ENCODE results near the gene TEX54. TPM values are rescaled to one million over a fixed set of nuclear protein-coding genes. Genes with fewer than 3 reads are reported as not detected.

TEX54 gene
- total RNA-seq, 1 donor from 2014 or later = not detected

- DNase-seq (ENCODE audit: low spot score in 2 of 2, unreplicated experiment in 2 of 2) = no peak
- TF ChIP-seq CTCF (IDR thresholded peaks at IDR 0.05; ENCODE audit: unreplicated experiment) = no peak
- Mint-ChIP-seq H3K4me1 (no peaks in the 10 kb centered on the region), H3K27ac (no peak overlapping the region), H3K36me3 (peaks cover 48% of the 10 kb centered on the region), H3K4me3 (no peak overlapping the region), H3K9me3 (no peaks in the 10 kb centered on the region), H3K27me3 (ENCODE audit: low read depth) (no peaks in the 10 kb centered on the region)
These were observed 9.0 kb downstream of the TEX54 start for GRCh38 chr11:62823677-62824076.

GRCh38 chr11:62817129-62817528 lies 15.5 kb downstream of the TEX54 start:
- Mint-ChIP-seq H3K4me3 (no peak overlapping the region), H3K9me3 (no peaks in the 10 kb centered on the region), H3K27me3 (ENCODE audit: low read depth) (no peaks in the 10 kb centered on the region), H3K27ac (no peak overlapping the region), H3K36me3 (peaks cover 27% of the 10 kb centered on the region), H3K4me1 (no peaks in the 10 kb centered on the region)
- TF ChIP-seq CTCF (IDR thresholded peaks at IDR 0.05; ENCODE audit: unreplicated experiment) = no peak
- no peak for DNase-seq (ENCODE audit: low spot score in 2 of 2, unreplicated experiment in 2 of 2)

- no peaks in the 10 kb centered on the region for H3K27me3 Mint-ChIP-seq (ENCODE audit: low read depth)
- H3K36me3 Mint-ChIP-seq = peaks cover 26% of the 10 kb centered on the region
- no peak overlapping the region for H3K27ac Mint-ChIP-seq
- H3K4me1 Mint-ChIP-seq = no peaks in the 10 kb centered on the region
- no peaks in the 10 kb centered on the region for H3K9me3 Mint-ChIP-seq
- no peak overlapping the region for H3K4me3 Mint-ChIP-seq
- no peak for DNase-seq (ENCODE audit: low spot score in 2 of 2, unreplicated experiment in 2 of 2)
- TF ChIP-seq CTCF (IDR thresholded peaks at IDR 0.05; ENCODE audit: unreplicated experiment) = no peak
These were observed 16.1 kb downstream of the TEX54 start for GRCh38 chr11:62816557-62816956.

GRCh38 chr11:62811659-62812058 lies 21.0 kb downstream of the TEX54 start:
- Mint-ChIP-seq H3K27me3 (ENCODE audit: low read depth) (no peaks in the 10 kb centered on the region), H3K27ac (no peak overlapping the region), H3K9me3 (no peaks in the 10 kb centered on the region), H3K4me1 (peaks cover 6% of the 10 kb centered on the region), H3K4me3 (no peak overlapping the region), H3K36me3 (peaks cover 14% of the 10 kb centered on the region)
- DNase-seq (ENCODE audit: low spot score in 2 of 2, unreplicated experiment in 2 of 2) = no peak
- no peak for TF ChIP-seq CTCF (IDR thresholded peaks at IDR 0.05; ENCODE audit: unreplicated experiment)

GRCh38 chr11:62810748-62811147 lies 21.9 kb downstream of the TEX54 start:
- Mint-ChIP-seq H3K27ac (no peak overlapping the region), H3K36me3 (peaks cover 14% of the 10 kb centered on the region), H3K9me3 (no peaks in the 10 kb centered on the region), H3K4me1 (peaks cover 13% of the 10 kb centered on the region), H3K27me3 (ENCODE audit: low read depth) (no peaks in the 10 kb centered on the region), H3K4me3 (no peak overlapping the region)
- no peak for DNase-seq (ENCODE audit: low spot score in 2 of 2, unreplicated experiment in 2 of 2)
- TF ChIP-seq CTCF (IDR thresholded peaks at IDR 0.05; ENCODE audit: unreplicated experiment) = no peak

- DNase-seq (ENCODE audit: low spot score in 2 of 2, unreplicated experiment in 2 of 2) = no peak
- no peaks in the 10 kb centered on the region for H3K27me3 Mint-ChIP-seq (ENCODE audit: low read depth)
- peaks cover 26% of the 10 kb centered on the region for H3K4me1 Mint-ChIP-seq
- peak overlapping the region; percentile 87 for H3K27ac Mint-ChIP-seq
- TF ChIP-seq CTCF (IDR thresholded peaks at IDR 0.05; ENCODE audit: unreplicated experiment) = no peak
- peaks cover 7% of the 10 kb centered on the region for H3K36me3 Mint-ChIP-seq
- peak overlapping the region; percentile 99 for H3K4me3 Mint-ChIP-seq
- H3K9me3 Mint-ChIP-seq = no peaks in the 10 kb centered on the region
These were observed 26.0 kb downstream of the TEX54 start for GRCh38 chr11:62806611-62807121.
